PC-9 (cell line): ENCODE results near the gene ARMC9. TPM values are rescaled to one million over a fixed set of nuclear protein-coding genes. Genes with fewer than 3 reads are reported as not detected.

Experiments used
- BruUV-seq: library from RNA; stranded (reverse); fragments of 400-500 nt; replicated peaks from 2 replicates; lab custom pipeline; 2021; lab: Mats Ljungman, UMichigan
- CTCF ChIA-PET: fragments of 300-600 bp; sonication (Branson Sonifier 250); formaldehyde crosslinking; loops from one replicate; lab custom pipeline; 2022; ENCODE audit warnings: antibody characterized with exemption; lab: Charles Lee
- POLR2A ChIA-PET: fragments of 300-600 bp; sonication (Branson Sonifier 250); formaldehyde crosslinking; loops from one replicate; lab custom pipeline; 2022; ENCODE audit warnings: antibody characterized with exemption; ENCODE audit not compliant: unreplicated experiment; lab: Charles Lee
- DNase-seq, 2 experiments: peaks; one replicate each; pipeline versions ENCODE4 v3.0.0 to v3.0.0-alpha.2; 2015 to 2022; ENCODE audit warnings: mixed read lengths in 1 of 2
- H2AFZ ChIP-seq: fragments of 200-600 bp; sonication (generic); 2 replicates; pipeline ENCODE4 v1.8.1; 2017; ENCODE audit warnings: antibody characterized with exemption
- H3F3A ChIP-seq: fragments of 200-600 bp; sonication (generic); 2 replicates; pipeline ENCODE4 v1.8.1; 2017; ENCODE audit warnings: antibody characterized with exemption, mild to moderate bottlenecking, low read depth; ENCODE audit not compliant: insufficient read depth
- H3K27ac ChIP-seq: fragments of 200-600 bp; sonication (generic); 2 replicates; pipeline ENCODE4 v1.6.1; 2016; ENCODE audit warnings: mixed run types
- H3K27me3 ChIP-seq: fragments of 200-600 bp; sonication (generic); 2 replicates; pipeline ENCODE4 v1.6.1; 2016; ENCODE audit warnings: low read depth, mixed run types; ENCODE audit not compliant: insufficient read depth
- H3K36me3 ChIP-seq: fragments of 200-600 bp; sonication (generic); 2 replicates; pipeline ENCODE4 v1.6.1; 2016; ENCODE audit warnings: low read depth, mixed run types
- H3K4me1 ChIP-seq: fragments of 200-600 bp; sonication (generic); replicated peaks from 2 replicates; pipeline ENCODE4 v1.6.1; 2016; ENCODE audit warnings: mixed run types; ENCODE audit not compliant: insufficient read depth
- H3K4me2 ChIP-seq: fragments of 200-600 bp; sonication (generic); 2 replicates; pipeline ENCODE4 v1.6.1; 2017; ENCODE audit warnings: mixed run types
- H3K4me3 ChIP-seq: fragments of 200-600 bp; sonication (generic); 2 replicates; pipeline ENCODE4 v1.6.1; 2016; ENCODE audit warnings: mixed run types
- H3K79me2 ChIP-seq: fragments of 200-600 bp; sonication (generic); 2 replicates; pipeline ENCODE4 v1.6.1; 2017; ENCODE audit warnings: low read depth, mixed run types
- H3K9me2 ChIP-seq: fragments of 200-600 bp; sonication (generic); 2 replicates; pipeline ENCODE4 v1.8.1; 2017; ENCODE audit warnings: mild to moderate bottlenecking; ENCODE audit not compliant: insufficient read depth
- H3K9me3 ChIP-seq: fragments of 200-600 bp; sonication (generic); 2 replicates; pipeline ENCODE4 v1.8.1; 2016; ENCODE audit warnings: low read depth; ENCODE audit not compliant: insufficient read depth
- H4K20me1 ChIP-seq: fragments of 200-600 bp; sonication (generic); 2 replicates; pipeline ENCODE4 v1.8.1; 2017; ENCODE audit not compliant: insufficient read depth
- CTCF ChIP-seq: fragments of 200-600 bp; sonication (generic); conservative IDR thresholded peaks from 2 replicates; pipeline ENCODE4 v1.6.1; 2017; ENCODE audit warnings: mixed run types, antibody characterized with exemption, mild to moderate bottlenecking, moderate library complexity
- EZH2 ChIP-seq: fragments of 200-600 bp; sonication (generic); IDR thresholded peaks from 2 replicates; pipeline ENCODE4 v1.8.0; 2017; ENCODE audit warnings: antibody characterized with exemption, low read depth
- intact Hi-C: fragments of 100-400 bp; cut with micrococcal nuclease; formaldehyde crosslinking; loops from one replicate; pipeline ENCODE4 v1.10.0; 2022; ENCODE audit not compliant: unreplicated experiment
- total RNA-seq: library from RNA; stranded (reverse); gene quantifications from 2 replicates; pipeline ENCODE4 v1.2.3, GENCODE V29; 2021

ARMC9 gene
- total RNA-seq, 1 experiment from 2014 or later: 23.4 TPM

GRCh38 chr2:231380991-231381847 lies 182.8 kb downstream of the ARMC9 start:
- Histone ChIP-seq H4K20me1 (no peaks in the 10 kb centered on the region), H2AFZ (no peak overlapping the region), H3K79me2 (no peaks in the 10 kb centered on the region), H3K4me3 (no peak overlapping the region), H3K4me1 (peaks cover 41% of the 10 kb centered on the region), H3K4me2 (no peak overlapping the region), H3K9me3 (no peaks in the 10 kb centered on the region; the same call in 1 of the 2 replicates), H3F3A (peaks cover 27% of the 10 kb centered on the region; the same call in 1 of the 2 replicates), H3K36me3 (no peaks in the 10 kb centered on the region), H3K9me2 (no peaks in the 10 kb centered on the region), H3K27ac (no peak overlapping the region), H3K27me3 (no peaks in the 10 kb centered on the region)
- POLR2A ChIA-PET: no interaction called here
- intact Hi-C loops: no loop called here
- CTCF ChIA-PET: no interaction called here
- TF ChIP-seq CTCF (no peak), EZH2 (no peak)
- no TSS peak for BruUV-seq
- no peak for DNase-seq

DNA sequence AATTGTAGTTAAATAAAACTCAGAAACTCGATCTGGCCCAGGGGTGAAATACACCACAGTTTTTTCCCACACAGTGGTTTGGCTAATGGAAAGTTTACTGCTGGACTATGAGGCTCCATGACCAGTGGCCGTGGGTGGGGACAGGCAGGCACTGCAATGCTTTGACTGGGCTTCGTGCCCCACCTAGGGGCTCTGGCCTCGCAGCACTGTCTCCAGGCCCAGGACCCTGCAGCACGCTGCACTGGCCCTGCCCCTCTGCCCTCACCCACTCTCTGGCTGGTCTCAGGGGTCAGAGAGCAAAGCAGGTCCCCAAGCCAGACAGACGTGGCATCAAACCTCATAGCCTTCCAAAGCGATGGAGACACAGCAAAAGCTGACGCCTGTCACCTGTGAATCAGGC lies 183.7 kb downstream of the ARMC9 start:
- no peaks in the 10 kb centered on the region for H4K20me1 ChIP-seq
- no peak overlapping the region for H3K4me2 ChIP-seq
- H3K9me3 ChIP-seq: no peaks in the 10 kb centered on the region; the same call in 1 of the 2 replicates
- H3K4me1 ChIP-seq: peaks cover 45% of the 10 kb centered on the region
- H2AFZ ChIP-seq: no peak overlapping the region
- BruUV-seq: no TSS peak
- no peak overlapping the region for H3K27ac ChIP-seq
- no peak overlapping the region for H3K4me3 ChIP-seq
- intact Hi-C loops: no loop called here
- TF ChIP-seq CTCF (no peak), EZH2 (no peak)
- no peak for DNase-seq
- H3K36me3 ChIP-seq: no peaks in the 10 kb centered on the region
- H3K27me3 ChIP-seq: no peaks in the 10 kb centered on the region
- ChIA-PET POLR2A (no interaction called here), CTCF (no interaction called here)
- H3K9me2 ChIP-seq: no peaks in the 10 kb centered on the region
- H3F3A ChIP-seq: peaks cover 22% of the 10 kb centered on the region; the same call in 1 of the 2 replicates
- no peaks in the 10 kb centered on the region for H3K79me2 ChIP-seq

GRCh38 chr2:231383416-231384108 lies 185.1 kb downstream of the ARMC9 start:
- no peaks in the 10 kb centered on the region for H3K36me3 ChIP-seq
- CTCF ChIA-PET: no interaction called here

More at GRCh38 chr2:231383416-231384108, 185.1 kb downstream of the ARMC9 start:
- POLR2A ChIA-PET: no interaction called here
- TF ChIP-seq EZH2: no peak
- H3K4me3 ChIP-seq: no peak overlapping the region
- no peaks in the 10 kb centered on the region for H3K79me2 ChIP-seq
- H3K9me3 ChIP-seq: no peaks in the 10 kb centered on the region; the same call in 1 of the 2 replicates
- H2AFZ ChIP-seq: no peak overlapping the region
- H3F3A ChIP-seq: peaks cover 9% of the 10 kb centered on the region; the same call in 1 of the 2 replicates
- intact Hi-C loops: no loop called here
- no peaks in the 10 kb centered on the region for H4K20me1 ChIP-seq
- H3K4me2 ChIP-seq: no peak overlapping the region
- peaks cover 39% of the 10 kb centered on the region for H3K4me1 ChIP-seq
- BruUV-seq: no TSS peak
- no peak for DNase-seq
- no peaks in the 10 kb centered on the region for H3K9me2 ChIP-seq
- no peaks in the 10 kb centered on the region for H3K27me3 ChIP-seq
- H3K27ac ChIP-seq: no peak overlapping the region
